HEK293T (cell line): Measurements from ENCODE around the gene DCDC1.

Experiments used
- CTCF ChIA-PET: fragments of 350-600 bp; formaldehyde crosslinking; extraction: SDS; loops from one replicate; lab custom pipeline; 2021; ENCODE audit warnings: antibody characterized with exemption, inconsistent platforms; lab: Yijun Ruan, JAX
- POLR2A ChIA-PET: fragments of 350-600 bp; formaldehyde crosslinking; extraction: SDS; loops from one replicate; lab custom pipeline; 2020; ENCODE audit warnings: antibody characterized with exemption, inconsistent platforms; lab: Yijun Ruan, JAX
- DNase-seq: peaks from one replicate; pipeline ENCODE4 v3.0.0; 2012; ENCODE audit warnings: mixed read lengths; ENCODE audit errors: extremely low spot score
- ARNT ChIP-seq: fragments of 450-650 bp; IDR thresholded peaks from 2 replicates; pipeline ENCODE4 v1.6.1; 2017; ENCODE audit warnings: mild to moderate bottlenecking
- BHLHE40 ChIP-seq: fragments of 450-650 bp; IDR thresholded peaks from 2 replicates; pipeline ENCODE4 v1.6.1; 2016; ENCODE audit warnings: mild to moderate bottlenecking, moderate library complexity, borderline replicate concordance
- CTBP1 ChIP-seq: fragments of 450-650 bp; IDR thresholded peaks from 2 replicates; pipeline ENCODE4 v1.6.1; 2016; ENCODE audit warnings: borderline replicate concordance
- ELF4 ChIP-seq: fragments of 450-650 bp; IDR thresholded peaks from 2 replicates; pipeline ENCODE4 v1.6.1; 2017; ENCODE audit warnings: antibody characterized with exemption
- FOXA1 ChIP-seq: fragments of 450-650 bp; IDR thresholded peaks from 2 replicates; pipeline ENCODE4 v1.6.1; 2016; ENCODE audit warnings: mild to moderate bottlenecking
- FOXK2 ChIP-seq: fragments of 450-650 bp; IDR thresholded peaks from 2 replicates; pipeline ENCODE4 v1.6.1; 2016; ENCODE audit warnings: mild to moderate bottlenecking
- FOXM1 ChIP-seq: fragments of 450-650 bp; IDR thresholded peaks from 2 replicates; pipeline ENCODE4 v1.6.1; 2017; ENCODE audit warnings: mild to moderate bottlenecking, borderline replicate concordance
- HDGF ChIP-seq: fragments of 450-650 bp; IDR thresholded peaks from 2 replicates; pipeline ENCODE4 v1.6.1; 2017; ENCODE audit warnings: antibody characterized with exemption, borderline replicate concordance
- L3MBTL2 ChIP-seq: fragments of 450-650 bp; conservative IDR thresholded peaks from 2 replicates; pipeline ENCODE4 v1.6.1; 2016; ENCODE audit warnings: mild to moderate bottlenecking
- LEF1 ChIP-seq: fragments of 450-650 bp; IDR thresholded peaks from 2 replicates; pipeline ENCODE4 v1.6.1; 2017; ENCODE audit warnings: mild to moderate bottlenecking, borderline replicate concordance
- NFRKB ChIP-seq: fragments of 450-650 bp; IDR thresholded peaks from 2 replicates; pipeline ENCODE4 v1.6.1; 2016; ENCODE audit warnings: mild to moderate bottlenecking, moderate library complexity
- PKNOX1 ChIP-seq: fragments of 450-650 bp; IDR thresholded peaks from 2 replicates; pipeline ENCODE4 v1.6.1; 2016
- SP1 ChIP-seq: fragments of 450-650 bp; IDR thresholded peaks from 2 replicates; pipeline ENCODE4 v1.6.1; 2017
- SUZ12 ChIP-seq: fragments of 450-650 bp; IDR thresholded peaks from 2 replicates; pipeline ENCODE4 v1.6.1; 2016; ENCODE audit warnings: mild to moderate bottlenecking
- TARDBP ChIP-seq: fragments of 450-650 bp; IDR thresholded peaks from 2 replicates; pipeline ENCODE4 v1.6.1; 2016
- ZNF384 ChIP-seq: fragments of 450-650 bp; IDR thresholded peaks from 2 replicates; pipeline ENCODE4 v1.6.1; 2016

DCDC1 gene

GRCh38 chr11:31005202-31005601 lies 364.3 kb downstream of the DCDC1 start:
- CTCF ChIA-PET = no interaction called here
- POLR2A ChIA-PET = no interaction called here
- DNase-seq = no peak
- TF ChIP-seq SP1 (no peak), HDGF (no peak), BHLHE40 (no peak), NFRKB (no peak), FOXA1 (no peak), LEF1 (no peak), CTBP1 (no peak), PKNOX1 (no peak), FOXK2 (no peak), ARNT (no peak), FOXM1 (no peak), ZNF384 (no peak), TARDBP (no peak), ELF4 (no peak), SUZ12 (no peak), L3MBTL2 (no peak)

GRCh38 chr11:31001427-31001826 lies 368.1 kb downstream of the DCDC1 start:
- no peak for TF ChIP-seq PKNOX1
- ChIA-PET CTCF (no interaction called here), POLR2A (no interaction called here)
- DNase-seq = no peak

GRCh38 chr11:31000381-31000780 lies 369.2 kb downstream of the DCDC1 start:
- TF ChIP-seq FOXK2 (no peak), FOXA1 (no peak), ARNT (no peak), FOXM1 (no peak), ZNF384 (no peak), L3MBTL2 (no peak), PKNOX1 (no peak), NFRKB (no peak), ELF4 (no peak), BHLHE40 (no peak), CTBP1 (no peak), SUZ12 (no peak), LEF1 (no peak), TARDBP (no peak), HDGF (no peak), SP1 (no peak)
- no peak for DNase-seq
- ChIA-PET CTCF (no interaction called here), POLR2A (no interaction called here)

- no peak for DNase-seq
- no peak for TF ChIP-seq BHLHE40
- TF ChIP-seq FOXM1 = no peak
- TF ChIP-seq LEF1 = no peak
- no peak for TF ChIP-seq ARNT
- no peak for TF ChIP-seq SUZ12
- TF ChIP-seq FOXK2 = no peak
- ChIA-PET CTCF (no interaction called here), POLR2A (no interaction called here)
Observed at GRCh38 chr11:30992513-30992849, 377.1 kb downstream of the DCDC1 start.

- TF ChIP-seq HDGF (no peak), TARDBP (no peak), ZNF384 (no peak), ARNT (no peak), FOXA1 (no peak), CTBP1 (no peak), PKNOX1 (no peak), SP1 (no peak), BHLHE40 (no peak), NFRKB (no peak), ELF4 (no peak), FOXM1 (no peak), LEF1 (no peak), FOXK2 (no peak), SUZ12 (no peak), L3MBTL2 (no peak)
- DNase-seq = no peak
- ChIA-PET POLR2A (no interaction called here), CTCF (no interaction called here)
Observed at GRCh38 chr11:30991802-30992512, 377.6 kb downstream of the DCDC1 start.

- TF ChIP-seq ZNF384 (no peak), ARNT (no peak), HDGF (no peak), BHLHE40 (no peak), L3MBTL2 (no peak), SP1 (no peak), CTBP1 (no peak), LEF1 (no peak), SUZ12 (no peak), PKNOX1 (no peak), FOXM1 (no peak), TARDBP (no peak), FOXK2 (no peak), ELF4 (no peak), FOXA1 (no peak), NFRKB (no peak)
- no peak for DNase-seq
- ChIA-PET CTCF (no interaction called here), POLR2A (no interaction called here)
Observed at GRCh38 chr11:30991376-30991775, 378.2 kb downstream of the DCDC1 start.
